NCI-H187 (cell line): Measurements from ENCODE around the gene ADIPOR2.

Source experiments
- DNase-seq, 2 experiments: peaks; one replicate each; lab custom pipeline; 2025; lab: John Stamatoyannopoulos, UW

ADIPOR2 gene

DNA sequence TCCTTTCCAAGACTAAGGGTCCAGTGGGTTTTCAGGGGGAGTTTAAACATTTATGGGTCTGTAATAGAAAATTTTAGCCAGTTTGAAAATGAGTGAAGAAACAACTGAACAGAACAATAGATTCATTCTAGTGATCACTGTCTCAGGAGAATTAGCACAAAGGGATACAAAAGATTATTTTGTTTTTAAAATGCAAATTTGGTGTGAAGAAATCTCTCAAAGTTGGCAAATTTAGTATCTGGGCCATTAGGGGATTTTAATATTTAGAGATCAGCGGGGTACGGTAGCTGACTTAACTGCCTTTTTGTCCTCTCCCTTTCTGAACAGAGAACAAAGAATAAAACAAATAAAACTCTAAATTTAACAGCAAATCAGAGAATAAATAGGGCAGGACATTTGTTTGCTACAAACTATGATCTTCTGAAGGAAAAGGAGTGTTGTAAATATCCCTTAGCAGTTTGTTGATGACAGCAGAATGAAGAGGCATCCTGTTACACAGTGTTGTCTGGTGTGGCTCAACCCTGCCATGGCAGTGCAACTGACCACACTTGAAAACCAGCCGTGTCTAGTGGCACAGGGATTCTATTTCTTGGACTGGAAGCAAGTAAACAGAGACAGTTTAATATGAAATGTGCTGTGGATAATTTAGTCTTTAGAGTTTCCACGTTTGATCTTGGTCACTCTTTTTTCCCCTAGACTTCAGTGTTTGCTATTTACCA lies 83.2 kb downstream of the ADIPOR2 start:
- DNase-seq: no peak

GRCh38 chr12:1776170-1776921 lies 85.5 kb downstream of the ADIPOR2 start:
- no peak for DNase-seq

- DNase-seq: no peak
Observed at GRCh38 chr12:1777798-1778197, 86.9 kb downstream of the ADIPOR2 start.

DNA sequence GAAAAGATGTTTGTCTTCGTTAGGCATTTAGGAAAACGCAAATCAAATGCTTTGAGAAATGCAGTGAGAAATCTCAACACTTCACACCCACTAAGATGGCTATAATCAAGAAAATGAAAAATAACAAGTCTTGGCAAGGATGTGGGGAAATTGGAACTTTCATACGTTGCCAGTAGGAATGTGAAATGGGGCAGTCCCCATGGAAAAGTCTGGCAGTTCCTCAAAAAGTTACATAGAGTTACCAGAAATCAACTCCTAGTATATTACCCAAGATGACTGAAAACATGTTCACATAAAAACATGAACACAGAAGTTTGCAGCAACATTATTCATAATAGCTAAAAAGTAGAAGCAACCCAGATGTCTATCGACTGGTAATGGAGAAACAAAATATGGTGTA lies 88.0 kb downstream of the ADIPOR2 start:
- no peak for DNase-seq

DNA sequence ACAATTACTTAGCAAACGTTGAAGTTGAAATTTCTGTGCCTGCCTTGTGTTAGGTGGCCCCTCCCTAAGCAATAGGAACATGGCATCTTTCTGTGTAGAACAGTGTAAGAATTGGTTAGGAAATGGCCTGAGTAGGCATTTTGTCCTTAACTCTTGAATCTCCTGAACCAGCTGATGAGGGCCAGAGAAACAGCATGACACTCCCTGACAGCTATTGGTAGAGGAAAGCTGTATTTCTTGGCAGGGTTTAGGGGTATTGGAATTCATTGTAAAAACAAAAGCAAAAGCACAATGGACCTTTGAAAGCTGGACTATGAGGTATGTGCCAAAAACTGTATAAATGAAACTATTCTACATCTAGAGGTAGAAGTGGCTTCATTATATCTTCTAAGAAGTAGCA lies 88.9 kb downstream of the ADIPOR2 start:
- DNase-seq: no peak

- no peak for DNase-seq
Observed at GRCh38 chr12:1781772-1782171, 90.9 kb downstream of the ADIPOR2 start.

DNA sequence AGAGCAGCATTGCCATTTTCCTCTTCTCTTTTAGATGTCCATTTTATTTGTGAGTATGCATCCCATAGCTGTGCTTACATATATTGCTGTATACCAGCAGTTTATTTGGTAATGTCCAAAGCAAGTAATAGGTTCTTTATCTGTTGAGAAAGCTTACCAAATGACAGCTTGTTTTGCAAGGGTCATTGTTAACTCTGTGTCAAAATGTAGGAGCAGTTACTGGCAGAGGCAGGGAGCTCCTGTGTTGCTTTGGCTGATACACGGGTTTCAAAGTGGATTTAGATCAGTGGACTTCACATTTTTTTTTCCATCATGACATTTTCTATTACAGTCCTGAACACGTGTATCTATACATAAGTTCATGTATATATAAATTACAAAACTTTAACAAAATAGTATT lies 91.3 kb downstream of the ADIPOR2 start:
- DNase-seq: no peak

DNA sequence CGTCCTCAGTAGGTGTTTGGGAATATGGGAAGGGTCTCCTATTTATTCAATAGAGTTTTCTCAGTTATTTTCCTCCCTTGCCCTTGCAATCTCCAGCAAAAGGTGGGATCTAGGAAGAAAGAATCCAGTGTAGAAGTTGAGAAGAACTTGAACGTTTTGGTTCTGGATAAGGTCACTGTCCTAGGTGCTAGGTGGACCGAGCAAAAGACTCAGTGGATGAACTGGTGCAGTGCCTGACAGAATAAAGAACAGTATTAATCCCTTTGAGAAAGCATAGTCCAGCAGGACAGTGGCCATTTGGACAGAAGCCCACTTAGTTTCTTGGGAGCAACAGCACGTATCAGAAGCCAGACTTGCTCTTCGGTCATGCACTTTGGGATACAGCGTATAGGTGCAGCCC lies 96.8 kb downstream of the ADIPOR2 start:
- no peak for DNase-seq

DNA sequence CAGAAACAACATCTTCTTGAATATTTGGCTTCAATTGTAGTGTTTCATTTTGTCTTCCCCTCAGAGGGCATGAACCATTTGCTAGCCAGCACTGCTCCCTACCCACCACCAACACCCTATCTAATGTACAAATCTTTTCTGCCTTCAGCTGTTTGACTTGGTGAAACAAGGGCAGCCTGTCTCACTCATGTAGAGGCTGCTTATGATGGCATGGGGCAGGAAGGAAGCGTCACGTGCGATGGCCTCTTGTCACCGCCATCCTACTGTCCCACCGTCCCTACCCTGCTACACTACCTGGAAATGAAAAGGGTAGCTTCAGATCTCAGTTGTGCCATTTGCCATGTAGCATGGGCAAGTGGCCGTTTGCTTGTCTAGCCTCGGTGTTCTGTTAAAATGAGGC lies 99.6 kb downstream of the ADIPOR2 start:
- DNase-seq: no peak

DNA sequence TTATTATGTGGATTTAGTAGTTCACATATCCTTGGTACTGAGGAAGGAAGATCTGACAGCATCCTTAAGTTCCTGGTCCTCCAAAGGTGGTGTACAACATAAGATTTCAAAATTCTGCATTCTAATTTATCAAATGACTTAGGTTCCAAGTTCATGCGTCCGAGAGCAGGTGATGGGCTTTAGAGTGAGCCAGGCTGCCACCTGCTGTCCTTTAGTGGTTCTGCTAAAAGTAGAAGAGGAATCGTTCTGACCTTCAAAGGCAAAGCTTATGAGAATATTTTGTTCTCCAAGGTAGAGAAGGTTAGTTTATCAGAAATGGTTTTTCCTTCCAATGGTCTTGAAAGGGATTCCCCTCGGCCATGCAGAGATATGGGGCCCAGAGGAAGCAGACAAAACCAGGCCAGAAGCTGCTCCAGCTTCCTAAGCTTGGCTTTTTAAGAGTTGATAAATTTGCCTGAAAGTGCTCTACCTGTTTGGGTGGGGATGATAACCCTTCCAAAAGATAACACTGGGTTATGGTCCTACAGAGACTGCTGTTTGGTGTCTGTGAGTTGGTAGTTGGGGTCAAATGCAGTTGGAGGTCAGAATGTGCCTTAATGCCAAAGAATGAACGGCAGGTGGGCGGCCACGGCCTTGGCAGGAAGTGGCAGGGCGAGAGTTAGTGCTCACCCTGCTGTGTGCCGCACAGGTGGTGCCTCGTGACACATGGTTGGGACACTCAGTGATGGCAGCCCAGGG lies 100.4 kb downstream of the ADIPOR2 start:
- no peak for DNase-seq

DNA sequence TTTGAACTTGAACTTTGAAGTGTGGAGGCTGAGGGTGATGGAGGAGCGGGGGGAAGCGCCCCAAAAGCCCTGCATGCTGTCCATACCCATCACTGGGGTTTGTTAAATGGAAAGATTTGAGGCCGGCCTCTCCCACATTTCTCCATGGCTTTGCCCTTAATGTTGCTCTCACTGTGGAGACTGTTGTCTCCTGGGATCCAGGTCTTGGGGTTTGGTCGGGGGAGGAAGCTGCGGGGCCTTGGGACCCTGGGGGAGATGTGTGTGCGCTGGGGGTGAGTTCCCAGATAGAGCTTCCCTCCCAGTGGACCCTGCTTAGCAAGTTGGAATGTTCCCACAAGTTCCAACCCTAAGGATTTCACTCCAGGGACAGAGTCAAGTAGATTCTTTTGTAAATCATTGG lies 101.5 kb downstream of the ADIPOR2 start:
- no peak for DNase-seq

- DNase-seq: no peak
Observed at GRCh38 chr12:1793426-1794210, 102.7 kb downstream of the ADIPOR2 start.

DNA sequence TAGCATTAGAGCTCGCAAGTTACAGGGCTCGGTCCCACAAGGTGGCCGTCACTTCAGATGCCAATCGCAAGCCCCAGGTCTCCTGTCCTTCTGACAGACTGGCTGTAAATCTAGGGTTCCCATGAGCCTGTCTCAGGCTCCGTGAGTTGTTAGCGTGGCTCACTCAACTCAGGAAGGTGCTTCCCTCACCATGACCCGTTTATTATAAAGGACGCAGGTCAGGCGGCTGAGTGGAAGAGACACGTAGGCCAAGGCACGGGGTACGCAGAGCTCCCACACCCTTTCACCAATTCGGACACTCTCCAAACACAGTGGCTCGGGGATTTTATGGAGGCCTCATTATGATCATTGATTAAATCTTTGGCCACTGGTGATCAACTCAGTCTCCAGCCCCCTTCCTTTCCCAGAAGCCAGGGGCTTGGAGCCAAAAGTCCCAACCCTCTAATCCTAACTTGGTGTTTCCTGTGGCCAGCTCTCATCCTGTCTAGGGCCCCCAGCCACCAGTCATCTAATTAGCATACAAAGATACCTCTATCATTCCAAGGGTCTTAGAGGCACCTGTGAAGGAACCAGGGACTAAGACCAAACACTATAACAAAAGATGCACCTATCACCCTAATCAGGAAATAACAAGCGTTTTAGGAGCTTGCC lies 103.7 kb downstream of the ADIPOR2 start:
- no peak for DNase-seq

- DNase-seq: no peak
Observed at GRCh38 chr12:1795221-1795784, 104.4 kb downstream of the ADIPOR2 start.

DNA sequence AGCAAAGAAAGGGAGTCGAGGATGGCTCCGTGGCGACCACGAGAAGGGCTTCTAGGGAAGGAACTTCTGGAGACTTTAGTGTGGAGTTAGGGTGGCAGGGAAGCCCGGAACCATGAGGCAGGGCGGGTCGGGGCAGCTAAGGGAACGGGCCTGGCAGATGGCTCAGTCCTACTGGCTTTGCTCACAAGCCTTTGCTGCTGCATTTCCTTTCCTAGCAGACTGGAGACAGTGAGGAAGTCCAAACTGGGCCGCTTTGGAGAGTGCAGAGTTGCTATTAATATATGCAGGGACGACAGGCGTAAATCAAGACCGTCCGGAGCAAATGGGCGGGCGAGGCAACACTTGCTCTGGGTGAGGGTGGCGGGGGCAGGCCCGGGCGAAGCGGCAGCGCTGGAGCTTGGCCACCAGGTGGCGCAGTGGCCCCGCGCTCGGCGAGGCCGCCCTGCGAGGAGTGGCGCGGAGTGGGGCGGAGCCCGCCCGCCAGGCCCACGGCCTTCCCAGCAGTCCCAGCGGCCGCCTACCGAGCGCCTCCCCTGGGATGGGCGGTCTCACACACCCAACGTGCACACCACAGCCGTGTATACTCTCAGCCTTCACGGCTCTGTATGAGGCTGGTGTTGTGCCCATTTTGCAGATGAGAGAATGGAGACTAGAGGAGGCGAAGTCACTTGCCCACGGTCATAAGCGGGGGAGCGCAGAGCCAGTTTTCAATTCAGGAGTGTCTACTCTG lies 105.1 kb downstream of the ADIPOR2 start:
- DNase-seq: peak; percentile 50 to 62

DNA sequence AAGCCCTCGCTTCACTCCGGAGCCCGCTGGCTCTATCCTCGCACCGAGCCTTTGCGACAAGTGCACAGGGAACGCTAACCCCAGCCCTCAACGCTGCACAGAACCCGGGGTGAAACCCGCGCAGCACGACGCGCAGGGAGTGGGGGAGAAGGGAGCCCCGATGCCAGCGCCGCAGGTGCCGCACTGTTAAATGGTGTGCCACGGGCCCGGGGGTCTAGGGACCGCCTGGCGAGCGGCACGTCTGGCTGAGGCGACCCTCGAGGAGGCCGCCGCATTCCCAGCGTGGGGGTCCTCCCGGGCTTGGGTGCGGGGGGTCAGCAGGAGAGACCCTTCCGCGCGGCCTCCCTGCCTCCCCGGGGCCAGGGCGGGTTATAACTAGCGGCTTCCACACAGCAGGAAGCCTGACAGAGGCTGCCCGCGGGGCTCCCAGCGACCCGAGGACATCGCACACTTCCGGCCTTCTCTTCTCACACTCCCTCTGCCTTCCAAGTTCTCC lies 105.7 kb downstream of the ADIPOR2 start:
- no peak for DNase-seq

GRCh38 chr12:1797011-1797901 lies 106.4 kb downstream of the ADIPOR2 start:
- no peak for DNase-seq

GRCh38 chr12:1797991-1798640 lies 107.2 kb downstream of the ADIPOR2 start:
- no peak for DNase-seq

- DNase-seq: no peak
Observed at GRCh38 chr12:1798641-1799020, 107.8 kb downstream of the ADIPOR2 start.
